Neural progenitor cell (in vitro differentiated cells): ENCODE results near the gene SLC43A3.

ENCODE experiments used
- EZH2 ChIP-seq: fragments of 200-600 bp; sonication (generic); IDR thresholded peaks from 2 replicates; pipeline ENCODE4 v1.6.1; 2017; ENCODE audit warnings: antibody characterized with exemption, mild to moderate bottlenecking, moderate library complexity
- EZH2phosphoT487 ChIP-seq: fragments of 200-600 bp; sonication (generic); IDR thresholded peaks from 2 replicates; pipeline ENCODE4 v1.6.1; 2017; ENCODE audit warnings: antibody characterized with exemption
- TF ChIP-seq, protein P1 (sequence below): fragments of 200-600 bp; sonication (generic); IDR thresholded peaks from 2 replicates; pipeline ENCODE4 v1.5.1; 2017; ENCODE audit warnings: antibody characterized with exemption, mild to moderate bottlenecking

DNA sequence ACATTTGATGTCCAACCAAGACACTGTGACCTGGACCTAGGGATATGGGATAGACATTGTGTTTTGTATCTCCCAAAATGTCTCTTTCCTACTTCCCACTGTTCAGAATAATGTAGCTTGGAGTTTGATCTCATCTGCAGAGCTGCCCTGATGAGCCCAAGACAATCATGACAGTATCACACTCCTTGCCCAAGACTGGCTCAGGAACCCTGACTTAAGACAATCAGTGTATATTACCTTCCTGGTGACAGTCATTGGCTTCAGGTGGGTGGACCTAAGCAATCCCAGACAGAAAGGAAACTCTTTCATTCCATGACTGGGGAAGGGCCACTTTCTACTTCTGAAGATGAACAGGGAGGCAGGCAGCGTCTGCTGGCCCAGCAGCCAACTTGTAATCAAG, 19.1 kb upstream of the SLC43A3 start:
- TF ChIP-seq, protein P1, sequence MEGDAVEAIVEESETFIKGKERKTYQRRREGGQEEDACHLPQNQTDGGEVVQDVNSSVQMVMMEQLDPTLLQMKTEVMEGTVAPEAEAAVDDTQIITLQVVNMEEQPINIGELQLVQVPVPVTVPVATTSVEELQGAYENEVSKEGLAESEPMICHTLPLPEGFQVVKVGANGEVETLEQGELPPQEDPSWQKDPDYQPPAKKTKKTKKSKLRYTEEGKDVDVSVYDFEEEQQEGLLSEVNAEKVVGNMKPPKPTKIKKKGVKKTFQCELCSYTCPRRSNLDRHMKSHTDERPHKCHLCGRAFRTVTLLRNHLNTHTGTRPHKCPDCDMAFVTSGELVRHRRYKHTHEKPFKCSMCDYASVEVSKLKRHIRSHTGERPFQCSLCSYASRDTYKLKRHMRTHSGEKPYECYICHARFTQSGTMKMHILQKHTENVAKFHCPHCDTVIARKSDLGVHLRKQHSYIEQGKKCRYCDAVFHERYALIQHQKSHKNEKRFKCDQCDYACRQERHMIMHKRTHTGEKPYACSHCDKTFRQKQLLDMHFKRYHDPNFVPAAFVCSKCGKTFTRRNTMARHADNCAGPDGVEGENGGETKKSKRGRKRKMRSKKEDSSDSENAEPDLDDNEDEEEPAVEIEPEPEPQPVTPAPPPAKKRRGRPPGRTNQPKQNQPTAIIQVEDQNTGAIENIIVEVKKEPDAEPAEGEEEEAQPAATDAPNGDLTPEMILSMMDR, result no peak
- TF ChIP-seq EZH2, result no peak
- TF ChIP-seq EZH2phosphoT487, result no peak
